Fibroblast of lung (primary cell): ENCODE results near the gene GABRR2. TPM values are rescaled to one million over a fixed set of nuclear protein-coding genes. Genes with fewer than 3 reads are reported as not detected.

ENCODE experiments used
- DNase-seq, 2 donors: peaks; one replicate each; pipeline versions ENCODE4 v3.0.0 to v3.0.0-alpha.2; 2010; ENCODE audit warnings: low read depth in 2 of 2
- H2AFZ ChIP-seq: 2 replicates; pipeline ENCODE4 v1.5.1; 2012; ENCODE audit warnings: low read length, control low read depth, inconsistent platforms
- H3K27ac ChIP-seq: 2 replicates; pipeline ENCODE4 v1.5.1; 2011; ENCODE audit warnings: low read length, control low read depth; ENCODE audit not compliant: insufficient read depth
- H3K27me3 ChIP-seq: 2 replicates; pipeline ENCODE4 v1.5.1; 2011; ENCODE audit warnings: mild to moderate bottlenecking, low read length; ENCODE audit not compliant: control insufficient read depth, insufficient read depth
- H3K36me3 ChIP-seq: 2 replicates; pipeline ENCODE4 v1.5.1; 2011; ENCODE audit warnings: low read length; ENCODE audit not compliant: control insufficient read depth, insufficient read depth
- H3K4me1 ChIP-seq: 2 replicates; pipeline ENCODE4 v1.5.1; 2011; ENCODE audit warnings: low read length; ENCODE audit not compliant: control insufficient read depth, insufficient read depth; ENCODE audit errors: extremely low read depth
- H3K4me2 ChIP-seq: 2 replicates; pipeline ENCODE4 v1.5.1; 2011; ENCODE audit warnings: low read length, control low read depth; ENCODE audit not compliant: insufficient read depth; ENCODE audit errors: extremely low read depth
- H3K4me3 ChIP-seq, 4 experiments: fragments of 200-600 bp in 1 of 4; sonication (generic) in 1 of 4; replicated peaks in 1 of 4; 2 replicates each; pipeline ENCODE4 v1.5.1; 2011 to 2016; ENCODE audit warnings: low read length in 4 of 4, low read depth in 3 of 4, mild to moderate bottlenecking in 3 of 4, control low read depth in 2 of 4, inconsistent platforms in 1 of 4, mixed read lengths in 1 of 4; ENCODE audit not compliant: insufficient read depth in 1 of 4; ENCODE audit errors: control extremely low read depth in 1 of 4
- H3K79me2 ChIP-seq: 2 replicates; pipeline ENCODE4 v1.5.1; 2012; ENCODE audit warnings: mild to moderate bottlenecking, low read length, inconsistent platforms; ENCODE audit not compliant: control insufficient read depth, insufficient read depth
- H3K9ac ChIP-seq: 2 replicates; pipeline ENCODE4 v1.5.1; 2011; ENCODE audit warnings: mild to moderate bottlenecking, low read length, control low read depth; ENCODE audit not compliant: insufficient read depth
- H3K9me3 ChIP-seq: 2 replicates; pipeline ENCODE4 v1.5.1; 2012; ENCODE audit warnings: low read depth, low read length; ENCODE audit not compliant: control insufficient read depth, insufficient read depth
- H4K20me1 ChIP-seq: 2 replicates; pipeline ENCODE4 v1.5.1; 2011; ENCODE audit warnings: low read length; ENCODE audit not compliant: control insufficient read depth, insufficient read depth; ENCODE audit errors: extremely low read depth
- CTCF ChIP-seq, 2 donors: IDR thresholded peaks in 1 of 2; conservative IDR thresholded peaks in 1 of 2; 1 replicate in 1 of 2; 2 replicates in 1 of 2; pipeline ENCODE4 v1.5.1; 2011 to 2012; ENCODE audit warnings: low read length in 2 of 2, control low read depth in 1 of 2, inconsistent platforms in 1 of 2, low read depth in 1 of 2, mild to moderate bottlenecking in 1 of 2
- EZH2 ChIP-seq: IDR thresholded peaks from 2 replicates; pipeline ENCODE4 v1.5.1; 2012; ENCODE audit warnings: low read length, control low read depth, mild to moderate bottlenecking; ENCODE audit errors: missing control alignments
- polyA plus RNA-seq, 2 donors: library from polyadenylated mRNA; depleted of rRNA in 1 of 2; stranded (reverse) in 1 of 2; unstranded in 1 of 2; fragments of >200 nt; gene quantifications; 2 replicates each; pipeline ENCODE4 v1.2.1, GENCODE V29; 2011 to 2012; ENCODE audit warnings: missing spikeins in 1 of 2
- total RNA-seq: library from RNA; depleted of rRNA; stranded (reverse); fragments of >200 nt; gene quantifications from 2 replicates; pipeline ENCODE4 v1.2.1, GENCODE V29; 2014

GABRR2 gene
- total and polyA plus RNA-seq, 2 donors (not counting 1 experiment from before 2014, with no cell fraction given) = 0.05 to 0.17 TPM

- Histone ChIP-seq H3K9ac (no peak overlapping the region), H3K4me2 (no peak overlapping the region), H2AFZ (no peak overlapping the region), H3K4me1 (no peaks in the 10 kb centered on the region), H4K20me1 (no peaks in the 10 kb centered on the region), H3K79me2 (no peaks in the 10 kb centered on the region), H3K9me3 (no peaks in the 10 kb centered on the region), H3K27ac (no peak overlapping the region), H3K27me3 (no peaks in the 10 kb centered on the region), H3K4me3 (no peak overlapping the region), H3K36me3 (no peaks in the 10 kb centered on the region)
- TF ChIP-seq CTCF (conservative IDR thresholded peaks at IDR 0.05 in 1 of 2, IDR thresholded peaks at IDR 0.05 in 1 of 2; ENCODE audit: low read depth in 1 of 2, low read length in 2 of 2) (no peak), EZH2 (no peak)
- peak in 1 of 2 donors; percentile 77 for DNase-seq
These were observed 8.4 kb upstream of the GABRR2 start for GRCh38 chr6:89323511-89323971.

DNA sequence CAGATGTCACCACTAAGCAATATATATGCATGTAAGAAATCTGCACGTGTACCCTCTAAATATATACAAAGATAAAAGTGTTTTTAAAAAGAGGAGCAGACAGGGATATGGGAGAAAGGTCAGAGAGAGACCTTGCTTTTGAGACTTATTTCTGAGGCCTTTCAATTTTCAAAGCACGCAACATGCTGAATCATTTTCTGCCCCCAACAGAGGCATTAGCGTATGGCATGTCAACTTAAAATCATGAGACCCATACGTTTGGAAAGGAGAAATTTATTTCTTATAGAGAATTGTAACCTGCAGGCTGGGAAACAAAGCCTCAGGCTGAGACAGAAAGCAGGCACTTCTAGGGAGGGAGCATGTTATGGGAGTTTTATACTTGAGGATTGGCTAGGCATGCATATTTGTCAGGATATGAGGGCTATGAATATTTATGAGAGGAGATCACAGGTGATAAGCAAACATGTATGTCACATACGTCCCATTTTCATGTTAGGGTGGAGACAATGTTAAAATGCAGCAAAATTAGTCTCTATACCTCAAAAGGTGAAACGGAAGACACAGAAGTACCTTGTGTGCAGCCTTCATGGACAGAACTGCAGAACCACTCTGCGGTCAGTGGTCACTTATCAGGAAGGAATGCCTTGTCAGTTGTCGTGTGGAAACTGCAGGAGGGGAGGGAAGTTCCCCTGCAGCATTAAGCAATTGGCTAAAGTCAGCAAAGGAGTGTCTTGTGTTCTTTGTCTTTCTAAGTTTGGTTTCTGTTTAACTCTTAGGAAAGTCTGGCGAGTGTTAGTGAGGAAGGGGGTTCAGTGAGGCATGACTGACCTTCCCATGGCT is 6.3 kb upstream of the GABRR2 start:
- no peaks in the 10 kb centered on the region for H3K4me1 ChIP-seq
- no peaks in the 10 kb centered on the region for H3K36me3 ChIP-seq
- H4K20me1 ChIP-seq = no peaks in the 10 kb centered on the region
- H3K79me2 ChIP-seq = no peaks in the 10 kb centered on the region
- DNase-seq = no peak
- no peaks in the 10 kb centered on the region for H3K9me3 ChIP-seq
- TF ChIP-seq CTCF (conservative IDR thresholded peaks at IDR 0.05 in 1 of 2, IDR thresholded peaks at IDR 0.05 in 1 of 2; ENCODE audit: low read depth in 1 of 2, low read length in 2 of 2) (no peak), EZH2 (no peak)
- no peak overlapping the region for H3K4me2 ChIP-seq
- no peak overlapping the region for H2AFZ ChIP-seq
- no peak overlapping the region for H3K4me3 ChIP-seq
- no peak overlapping the region for H3K27ac ChIP-seq
- no peak overlapping the region for H3K9ac ChIP-seq
- H3K27me3 ChIP-seq = no peaks in the 10 kb centered on the region

DNA sequence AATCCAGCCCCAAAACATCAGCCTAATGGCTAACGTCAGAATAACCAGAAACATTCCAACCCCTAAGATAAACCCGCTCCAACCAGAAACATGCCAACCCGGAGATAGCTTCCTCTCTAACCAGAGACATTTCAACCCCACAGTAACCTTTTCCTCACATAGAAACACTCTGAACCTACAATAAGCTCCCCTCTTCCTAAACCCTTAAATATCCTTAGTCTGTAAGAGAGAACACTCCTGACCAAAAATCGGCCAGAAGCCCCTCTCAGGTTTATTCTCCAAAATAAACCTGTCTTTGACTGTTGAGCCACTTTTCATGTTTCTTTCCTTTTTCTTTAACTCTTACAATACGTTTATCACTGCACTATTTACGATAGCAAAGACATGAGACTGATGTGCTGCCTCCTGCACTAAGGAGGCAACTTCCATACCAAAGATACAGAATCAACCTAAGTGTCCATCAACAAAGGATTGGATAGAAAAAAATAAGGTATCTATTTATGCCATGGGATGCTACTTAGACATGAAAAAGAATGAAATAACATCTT is 5.0 kb upstream of the GABRR2 start:
- H3K79me2 ChIP-seq = no peaks in the 10 kb centered on the region
- TF ChIP-seq EZH2 (no peak), CTCF (conservative IDR thresholded peaks at IDR 0.05 in 1 of 2, IDR thresholded peaks at IDR 0.05 in 1 of 2; ENCODE audit: low read depth in 1 of 2, low read length in 2 of 2) (no peak)
- H3K27me3 ChIP-seq = no peaks in the 10 kb centered on the region
- H3K9me3 ChIP-seq = no peaks in the 10 kb centered on the region
- H2AFZ ChIP-seq = no peak overlapping the region
- no peak overlapping the region for H3K27ac ChIP-seq
- H3K36me3 ChIP-seq = no peaks in the 10 kb centered on the region
- no peak for DNase-seq
- H3K9ac ChIP-seq = no peak overlapping the region
- H3K4me3 ChIP-seq = no peak overlapping the region
- no peaks in the 10 kb centered on the region for H3K4me1 ChIP-seq
- no peaks in the 10 kb centered on the region for H4K20me1 ChIP-seq
- H3K4me2 ChIP-seq = no peak overlapping the region
